Naive B cell (primary cell): ENCODE data around the gene PDZRN3. TPM values are rescaled to one million over a fixed set of nuclear protein-coding genes. Genes with fewer than 3 reads are reported as not detected.

Source experiments
- ATAC-seq, 2 donors: fragments of 150-1000 bp; cut with Tn5 transposase; 2 replicates each; pipeline ENCODE4 v1.10.0; 2021; ENCODE audit warnings: low read depth in 2 of 2, mild to moderate bottlenecking in 2 of 2, moderate library complexity in 2 of 2
- DNase-seq: peaks from one replicate; pipeline ENCODE4 v3.0.0; 2022
- H3K27ac Mint-ChIP-seq, 6 donors: one replicate each; pipeline ENCODE4 v1.8.0; 2020 to 2022; ENCODE audit warnings: mild to moderate bottlenecking in 6 of 6, mixed read lengths in 6 of 6, moderate library complexity in 5 of 6, inconsistent platforms in 2 of 6
- H3K27me3 Mint-ChIP-seq, 3 donors: one replicate each; pipeline ENCODE4 v1.8.0; 2021 to 2022; ENCODE audit warnings: mixed read lengths in 3 of 3, mild to moderate bottlenecking in 1 of 3
- H3K36me3 Mint-ChIP-seq, 2 donors: one replicate each; pipeline ENCODE4 v1.8.0; 2020 to 2022; ENCODE audit warnings: mixed read lengths in 2 of 2, inconsistent platforms in 1 of 2, mild to moderate bottlenecking in 1 of 2
- H3K4me1 Mint-ChIP-seq, 3 donors: one replicate each; pipeline ENCODE4 v1.8.0; 2020 to 2022; ENCODE audit warnings: mixed read lengths in 3 of 3, inconsistent platforms in 1 of 3, mild to moderate bottlenecking in 1 of 3, moderate library complexity in 1 of 3
- H3K4me3 Mint-ChIP-seq, 8 donors: one replicate each; pipeline ENCODE4 v1.8.0; 2020 to 2022; ENCODE audit warnings: mild to moderate bottlenecking in 8 of 8, mixed read lengths in 8 of 8, moderate library complexity in 8 of 8, inconsistent platforms in 2 of 8
- H3K9me3 Mint-ChIP-seq, 7 donors: one replicate each; pipeline ENCODE4 v1.8.0; 2020 to 2022; ENCODE audit warnings: mixed read lengths in 7 of 7, mild to moderate bottlenecking in 5 of 7, inconsistent platforms in 2 of 7, moderate library complexity in 1 of 7
- polyA plus RNA-seq, 6 donors: library from polyadenylated mRNA; unstranded; fragments of 300-500 nt; fragmentation: Illumina TruSeq; gene quantifications; one replicate each; pipeline ENCODE4 v1.2.3, GENCODE V29; 2021; ENCODE audit warnings: low read depth in 6 of 6

PDZRN3 gene
- polyA plus RNA-seq, 6 donors from 2014 or later, result not detected

GRCh38 chr3:73389928-73390327 is 234.8 kb downstream of the PDZRN3 start:
- H3K27ac Mint-ChIP-seq, result no peak overlapping the region
- H3K4me1 Mint-ChIP-seq, result no peaks in the 10 kb centered on the region
- peaks cover 0 to 7% (median 0%) of the 10 kb centered on the region in 3 donors for H3K27me3 Mint-ChIP-seq
- no peak for ATAC-seq
- DNase-seq, result no peak
- no peaks in the 10 kb centered on the region for H3K36me3 Mint-ChIP-seq
- H3K9me3 Mint-ChIP-seq, result peaks cover 0 to 4% (median 0%) of the 10 kb centered on the region in 7 donors
- no peak overlapping the region for H3K4me3 Mint-ChIP-seq

- Mint-ChIP-seq H3K4me1 (no peaks in the 10 kb centered on the region), H3K36me3 (no peaks in the 10 kb centered on the region), H3K27ac (no peak overlapping the region), H3K27me3 (peaks cover 0 to 5% (median 0%) of the 10 kb centered on the region in 3 donors), H3K4me3 (no peak overlapping the region), H3K9me3 (peaks cover 0 to 4% (median 0%) of the 10 kb centered on the region in 7 donors)
- DNase-seq (no peak), ATAC-seq (no peak)
Observed at GRCh38 chr3:73389117-73389813, 235.5 kb downstream of the PDZRN3 start.

GRCh38 chr3:73385568-73385967 is 239.2 kb downstream of the PDZRN3 start:
- Mint-ChIP-seq H3K27ac (no peak overlapping the region), H3K27me3 (peaks cover 0 to 7% (median 5%) of the 10 kb centered on the region in 3 donors), H3K4me3 (no peak overlapping the region), H3K36me3 (no peaks in the 10 kb centered on the region), H3K9me3 (peaks cover 0 to 10% (median 6%) of the 10 kb centered on the region in 7 donors), H3K4me1 (no peaks in the 10 kb centered on the region)
- DNase-seq (no peak), ATAC-seq (no peak)

GRCh38 chr3:73384091-73384906 is 240.4 kb downstream of the PDZRN3 start:
- no peaks in the 10 kb centered on the region for H3K36me3 Mint-ChIP-seq
- no peak overlapping the region for H3K4me3 Mint-ChIP-seq
- H3K9me3 Mint-ChIP-seq, result peaks cover 0 to 10% (median 6%) of the 10 kb centered on the region in 7 donors
- no peaks in the 10 kb centered on the region for H3K4me1 Mint-ChIP-seq
- peaks cover 0 to 7% (median 5%) of the 10 kb centered on the region in 3 donors for H3K27me3 Mint-ChIP-seq
- no peak overlapping the region for H3K27ac Mint-ChIP-seq
- ATAC-seq (no peak), DNase-seq (no peak)

- H3K4me3 Mint-ChIP-seq, result no peak overlapping the region
- peaks cover 0 to 7% (median 5%) of the 10 kb centered on the region in 3 donors for H3K27me3 Mint-ChIP-seq
- H3K36me3 Mint-ChIP-seq, result no peaks in the 10 kb centered on the region
- DNase-seq, result no peak
- H3K9me3 Mint-ChIP-seq, result peaks cover 0 to 10% (median 6%) of the 10 kb centered on the region in 7 donors
- no peaks in the 10 kb centered on the region for H3K4me1 Mint-ChIP-seq
- no peak for ATAC-seq
- H3K27ac Mint-ChIP-seq, result no peak overlapping the region
Observed at GRCh38 chr3:73383470-73384049, 241.2 kb downstream of the PDZRN3 start.

- no peak overlapping the region for H3K27ac Mint-ChIP-seq
- H3K4me3 Mint-ChIP-seq, result no peak overlapping the region
- peaks cover 5 to 7% (median 5%) of the 10 kb centered on the region in 3 donors for H3K27me3 Mint-ChIP-seq
- H3K36me3 Mint-ChIP-seq, result no peaks in the 10 kb centered on the region
- H3K9me3 Mint-ChIP-seq, result peaks cover under 1 to 11% (median 6%) of the 10 kb centered on the region in 7 donors
- DNase-seq (no peak), ATAC-seq (no peak)
- no peaks in the 10 kb centered on the region for H3K4me1 Mint-ChIP-seq
Observed at GRCh38 chr3:73381551-73381950, 243.2 kb downstream of the PDZRN3 start.

GRCh38 chr3:73380735-73381532 is 243.8 kb downstream of the PDZRN3 start:
- Mint-ChIP-seq H3K27me3 (peaks cover 6 to 9% (median 7%) of the 10 kb centered on the region in 3 donors), H3K9me3 (peaks cover 3 to 12% (median 6%) of the 10 kb centered on the region in 7 donors), H3K4me3 (no peak overlapping the region), H3K36me3 (no peaks in the 10 kb centered on the region), H3K4me1 (no peaks in the 10 kb centered on the region), H3K27ac (no peak overlapping the region)
- ATAC-seq, result no peak
- DNase-seq, result no peak

- DNase-seq (no peak), ATAC-seq (no peak)
- no peaks in the 10 kb centered on the region for H3K4me1 Mint-ChIP-seq
- peaks cover 7 to 15% (median 10%) of the 10 kb centered on the region in 7 donors for H3K9me3 Mint-ChIP-seq
- H3K4me3 Mint-ChIP-seq, result no peak overlapping the region
- no peak overlapping the region for H3K27ac Mint-ChIP-seq
- H3K36me3 Mint-ChIP-seq, result no peaks in the 10 kb centered on the region
- peaks cover 6 to 9% (median 7%) of the 10 kb centered on the region in 3 donors for H3K27me3 Mint-ChIP-seq
Observed at GRCh38 chr3:73379465-73379864, 245.3 kb downstream of the PDZRN3 start.

- H3K27me3 Mint-ChIP-seq, result peaks cover 6 to 9% (median 7%) of the 10 kb centered on the region in 3 donors
- ATAC-seq (no peak), DNase-seq (no peak)
- H3K27ac Mint-ChIP-seq, result no peak overlapping the region
- no peaks in the 10 kb centered on the region for H3K4me1 Mint-ChIP-seq
- H3K4me3 Mint-ChIP-seq, result no peak overlapping the region
- peaks cover 7 to 21% (median 12%) of the 10 kb centered on the region in 7 donors for H3K9me3 Mint-ChIP-seq
- no peaks in the 10 kb centered on the region for H3K36me3 Mint-ChIP-seq
Observed at GRCh38 chr3:73378207-73378606, 246.5 kb downstream of the PDZRN3 start.

- peak overlapping the region in 1 of 8 donors; percentile 73 for H3K4me3 Mint-ChIP-seq
- peaks cover 0 to 16% (median 7%) of the 10 kb centered on the region in 7 donors for H3K9me3 Mint-ChIP-seq
- H3K4me1 Mint-ChIP-seq, result no peaks in the 10 kb centered on the region
- H3K27ac Mint-ChIP-seq, result no peak overlapping the region
- no peaks in the 10 kb centered on the region for H3K36me3 Mint-ChIP-seq
- DNase-seq, result no peak
- ATAC-seq, result no peak
- no peaks in the 10 kb centered on the region for H3K27me3 Mint-ChIP-seq
Observed at GRCh38 chr3:73365756-73366397, 258.9 kb downstream of the PDZRN3 start.

- no peaks in the 10 kb centered on the region for H3K4me1 Mint-ChIP-seq
- ATAC-seq (no peak), DNase-seq (no peak)
- no peak overlapping the region for H3K27ac Mint-ChIP-seq
- no peak overlapping the region for H3K4me3 Mint-ChIP-seq
- no peaks in the 10 kb centered on the region for H3K36me3 Mint-ChIP-seq
- peaks cover 1 to 20% (median 9%) of the 10 kb centered on the region in 7 donors for H3K9me3 Mint-ChIP-seq
- no peaks in the 10 kb centered on the region for H3K27me3 Mint-ChIP-seq
Observed at GRCh38 chr3:73364517-73364916, 260.2 kb downstream of the PDZRN3 start.

- no peaks in the 10 kb centered on the region for H3K36me3 Mint-ChIP-seq
- peaks cover 4 to 23% (median 9%) of the 10 kb centered on the region in 7 donors for H3K9me3 Mint-ChIP-seq
- H3K4me1 Mint-ChIP-seq, result no peaks in the 10 kb centered on the region
- no peak overlapping the region for H3K4me3 Mint-ChIP-seq
- ATAC-seq, result no peak
- H3K27ac Mint-ChIP-seq, result no peak overlapping the region
- DNase-seq, result no peak
- no peaks in the 10 kb centered on the region for H3K27me3 Mint-ChIP-seq
Observed at GRCh38 chr3:73363093-73363492, 261.6 kb downstream of the PDZRN3 start.
